Calu3 (cell line): Measurements from ENCODE around the gene TMEM235. TPM values are rescaled to one million over a fixed set of nuclear protein-coding genes. Genes with fewer than 3 reads are reported as not detected.

Source experiments
- BruUV-seq: library from RNA; stranded (reverse); fragments of 400-500 nt; replicated peaks from 2 replicates; lab custom pipeline; 2021; lab: Mats Ljungman, UMichigan
- CTCF ChIA-PET: fragments of 300-600 bp; sonication (Branson Sonifier 250); formaldehyde crosslinking; loops from one replicate; lab custom pipeline; 2022; ENCODE audit warnings: antibody characterized with exemption; lab: Charles Lee
- DNase-seq: peaks from one replicate; pipeline ENCODE4 v3.0.0; 2022
- H3K27ac Mint-ChIP-seq: one replicate; pipeline ENCODE4 v1.8.0; 2022; ENCODE audit warnings: mixed read lengths; ENCODE audit not compliant: unreplicated experiment
- H3K27me3 Mint-ChIP-seq: one replicate; pipeline ENCODE4 v1.8.0; 2022; ENCODE audit warnings: mixed read lengths; ENCODE audit not compliant: unreplicated experiment
- H3K36me3 Mint-ChIP-seq: one replicate; pipeline ENCODE4 v1.8.0; 2022; ENCODE audit warnings: mild to moderate bottlenecking, moderate library complexity, mixed read lengths; ENCODE audit not compliant: insufficient read depth, unreplicated experiment
- H3K4me1 Mint-ChIP-seq: one replicate; pipeline ENCODE4 v1.8.0; 2022; ENCODE audit warnings: mild to moderate bottlenecking, low read depth, mixed read lengths; ENCODE audit not compliant: unreplicated experiment
- H3K4me3 Mint-ChIP-seq: one replicate; pipeline ENCODE4 v1.8.0; 2022; ENCODE audit warnings: mild to moderate bottlenecking, low read depth, moderate library complexity, mixed read lengths; ENCODE audit not compliant: unreplicated experiment
- H3K9me3 Mint-ChIP-seq: one replicate; pipeline ENCODE4 v1.8.0; 2022; ENCODE audit warnings: low read depth, mixed read lengths; ENCODE audit not compliant: unreplicated experiment
- intact Hi-C: fragments of 100-400 bp; cut with micrococcal nuclease; formaldehyde crosslinking; loops from one replicate; pipeline ENCODE4 v1.10.0; 2022; ENCODE audit not compliant: unreplicated experiment
- total RNA-seq: library from RNA; stranded (reverse); gene quantifications from 2 replicates; pipeline ENCODE4 v1.2.3, GENCODE V29; 2022
- TF ChIP-seq, protein P1 (sequence below): fragments of 200-600 bp; IDR thresholded peaks from one replicate; pipeline ENCODE4 v1.8.0; 2022; ENCODE audit warnings: antibody characterized with exemption; ENCODE audit not compliant: unreplicated experiment

Gene TMEM235
- total RNA-seq, 1 experiment from 2014 or later: not detected

DNA sequence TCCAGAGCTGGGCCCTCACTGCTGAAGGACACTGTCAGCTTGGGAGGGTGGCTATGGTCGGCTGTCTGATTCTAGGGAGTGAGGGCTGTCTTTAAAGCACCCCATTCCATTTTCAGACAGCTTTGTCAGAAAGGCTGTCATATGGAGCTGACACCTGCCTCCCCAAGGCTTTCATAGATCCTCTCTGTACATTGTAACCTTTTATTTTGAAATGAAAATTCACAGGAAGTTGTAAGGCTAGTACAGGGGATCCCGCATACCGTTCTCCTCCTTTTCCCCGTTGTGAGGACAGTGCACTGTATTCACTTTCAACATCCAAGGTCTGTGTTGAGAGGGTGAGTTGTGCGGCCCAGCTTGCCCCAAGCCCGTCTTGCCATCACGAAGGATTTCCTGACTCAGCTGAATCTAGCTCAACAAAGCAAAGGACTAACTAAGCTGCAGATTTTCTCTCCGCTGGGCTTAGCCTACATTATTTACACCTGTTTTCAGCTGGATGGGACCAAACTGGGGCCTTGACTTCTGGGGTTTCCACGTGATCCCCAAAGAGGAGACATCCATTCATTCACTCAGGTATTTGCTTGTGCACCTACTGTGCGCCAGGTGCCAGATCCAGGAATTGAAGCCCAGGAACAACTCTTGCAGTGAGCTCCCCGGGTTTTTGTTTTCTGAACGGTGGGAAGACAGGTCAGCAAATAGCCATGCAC lies 5.2 kb upstream of the TMEM235 start:
- no TSS peak for BruUV-seq
- no peak for DNase-seq
- H3K9me3 Mint-ChIP-seq: no peaks in the 10 kb centered on the region
- peak overlapping the region; percentile 32 for H3K4me3 Mint-ChIP-seq
- H3K4me1 Mint-ChIP-seq: peaks cover 8% of the 10 kb centered on the region
- TF ChIP-seq, protein P1, sequence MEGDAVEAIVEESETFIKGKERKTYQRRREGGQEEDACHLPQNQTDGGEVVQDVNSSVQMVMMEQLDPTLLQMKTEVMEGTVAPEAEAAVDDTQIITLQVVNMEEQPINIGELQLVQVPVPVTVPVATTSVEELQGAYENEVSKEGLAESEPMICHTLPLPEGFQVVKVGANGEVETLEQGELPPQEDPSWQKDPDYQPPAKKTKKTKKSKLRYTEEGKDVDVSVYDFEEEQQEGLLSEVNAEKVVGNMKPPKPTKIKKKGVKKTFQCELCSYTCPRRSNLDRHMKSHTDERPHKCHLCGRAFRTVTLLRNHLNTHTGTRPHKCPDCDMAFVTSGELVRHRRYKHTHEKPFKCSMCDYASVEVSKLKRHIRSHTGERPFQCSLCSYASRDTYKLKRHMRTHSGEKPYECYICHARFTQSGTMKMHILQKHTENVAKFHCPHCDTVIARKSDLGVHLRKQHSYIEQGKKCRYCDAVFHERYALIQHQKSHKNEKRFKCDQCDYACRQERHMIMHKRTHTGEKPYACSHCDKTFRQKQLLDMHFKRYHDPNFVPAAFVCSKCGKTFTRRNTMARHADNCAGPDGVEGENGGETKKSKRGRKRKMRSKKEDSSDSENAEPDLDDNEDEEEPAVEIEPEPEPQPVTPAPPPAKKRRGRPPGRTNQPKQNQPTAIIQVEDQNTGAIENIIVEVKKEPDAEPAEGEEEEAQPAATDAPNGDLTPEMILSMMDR: no peak
- CTCF ChIA-PET: interaction anchor here (1.2 kb wide), 1 partner anchor 51 kb away, joined by 3 read pairs; no protein-coding TSS in a partner anchor
- H3K36me3 Mint-ChIP-seq: peaks cover 19% of the 10 kb centered on the region
- no peak overlapping the region for H3K27ac Mint-ChIP-seq
- intact Hi-C loops: no loop called here
- peaks cover 13% of the 10 kb centered on the region for H3K27me3 Mint-ChIP-seq

GRCh38 chr17:78226759-78227454 lies 4.5 kb upstream of the TMEM235 start:
- CTCF ChIA-PET: interaction anchor here (1.2 kb wide), 1 partner anchor 52 kb away, joined by 3 read pairs; no protein-coding TSS in a partner anchor

DNA sequence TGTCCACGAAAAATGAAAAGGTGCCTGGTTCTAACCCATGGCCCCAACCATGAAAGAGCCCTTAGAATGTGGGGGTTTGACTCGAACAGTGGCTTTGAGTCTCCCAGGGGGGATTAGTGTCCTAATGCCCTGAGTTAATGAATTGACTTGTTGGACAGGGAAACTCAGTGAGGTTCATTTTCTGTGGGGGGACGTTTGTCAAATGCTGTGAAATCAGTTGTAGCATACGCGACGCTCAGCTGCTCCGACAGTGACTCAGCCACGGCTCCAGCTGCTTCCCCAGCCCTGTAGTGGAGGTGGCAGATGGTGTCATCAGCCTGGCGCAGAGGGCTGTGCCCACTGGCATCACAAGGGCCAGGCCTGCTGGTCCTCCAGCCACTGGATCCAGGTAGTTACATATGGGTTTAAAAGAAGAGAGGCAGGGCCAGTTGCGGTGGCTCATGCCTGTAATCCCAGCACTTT lies 3.9 kb upstream of the TMEM235 start:
- CTCF ChIA-PET: interaction anchor here (1.2 kb wide), 1 partner anchor 52 kb away, joined by 3 read pairs; no protein-coding TSS in a partner anchor
- Mint-ChIP-seq H3K27me3 (peaks cover 20% of the 10 kb centered on the region), H3K9me3 (no peaks in the 10 kb centered on the region), H3K4me1 (peaks cover 8% of the 10 kb centered on the region), H3K4me3 (no peak overlapping the region), H3K27ac (no peak overlapping the region), H3K36me3 (peaks cover 17% of the 10 kb centered on the region)
- DNase-seq: no peak
- BruUV-seq: no TSS peak
- intact Hi-C loops: no loop called here
- TF ChIP-seq, protein P1: no peak

More at GRCh38 chr17:78226759-78227454, 4.5 kb upstream of the TMEM235 start:
- TF ChIP-seq, protein P1: no peak
- peaks cover 8% of the 10 kb centered on the region for H3K4me1 Mint-ChIP-seq
- H3K9me3 Mint-ChIP-seq: no peaks in the 10 kb centered on the region
- peaks cover 15% of the 10 kb centered on the region for H3K27me3 Mint-ChIP-seq
- intact Hi-C loops: no loop called here
- peak overlapping the region; percentile 32 for H3K4me3 Mint-ChIP-seq
- peak; percentile 21 for DNase-seq
- no TSS peak for BruUV-seq
- H3K27ac Mint-ChIP-seq: no peak overlapping the region
- H3K36me3 Mint-ChIP-seq: peaks cover 19% of the 10 kb centered on the region

- intact Hi-C loops: no loop called here
- BruUV-seq: no TSS peak
- no peak overlapping the region for H3K27ac Mint-ChIP-seq
- H3K4me1 Mint-ChIP-seq: peaks cover 8% of the 10 kb centered on the region
- H3K9me3 Mint-ChIP-seq: no peaks in the 10 kb centered on the region
- no peak for DNase-seq
- peaks cover 13% of the 10 kb centered on the region for H3K36me3 Mint-ChIP-seq
- TF ChIP-seq, protein P1: no peak
- no peak overlapping the region for H3K4me3 Mint-ChIP-seq
- peaks cover 27% of the 10 kb centered on the region for H3K27me3 Mint-ChIP-seq
- CTCF ChIA-PET: interaction anchor here (0.7 kb wide), 1 partner anchor 21 kb away, joined by 3 read pairs; no protein-coding TSS in a partner anchor
These were observed 3.3 kb upstream of the TMEM235 start for GRCh38 chr17:78228176-78228575.
